ENCODE results near the gene SCYL1. TPM values are rescaled to one million over a fixed set of nuclear protein-coding genes. Genes with fewer than 3 reads are reported as not detected.

SCYL1 gene
- total and polyA plus RNA-seq, 8 donors = 40.1 to 83.9 (median 43.1) TPM

- DNase-seq (no peak), ATAC-seq (no peak), FAIRE-seq (no peak)
- TF ChIP-seq CTCF (IDR thresholded peaks at IDR 0.05) = no peak
- H3K36me3 ChIP-seq = no peaks in the 10 kb centered on the region
- H3K4me3 ChIP-seq = no peak overlapping the region
- intact Hi-C loops (cut with DNase I) = loop anchor here in 1 of 3 donors (10.0 kb wide), 1 partner anchor 51 kb away; no protein-coding TSS in a partner anchor
- H3K9me3 ChIP-seq = no peaks in the 10 kb centered on the region
- H3K27ac ChIP-seq = no peak overlapping the region
- H3K4me1 ChIP-seq = no peaks in the 10 kb centered on the region
- 87 to 90% methylated on average over 4 of the region's 4 CpGs for WGBS, 2 donors
- H3K27me3 ChIP-seq = no peaks in the 10 kb centered on the region
Observed at GRCh38 chr11:65586247-65586630, 61.4 kb downstream of the SCYL1 start.

- no peak for TF ChIP-seq CTCF (IDR thresholded peaks at IDR 0.05)
- no peak overlapping the region for H3K27ac ChIP-seq
- no peak overlapping the region for H3K4me3 ChIP-seq
- FAIRE-seq (no peak), DNase-seq (no peak), ATAC-seq (no peak)
- H3K36me3 ChIP-seq = no peaks in the 10 kb centered on the region
- 76 to 85% methylated on average over 2 of the region's 2 CpGs for WGBS, 2 donors
- no peaks in the 10 kb centered on the region for H3K27me3 ChIP-seq
- no peaks in the 10 kb centered on the region for H3K4me1 ChIP-seq
- intact Hi-C loops (cut with DNase I) = loop anchor here in 1 of 3 donors (10.0 kb wide), 1 partner anchor 52 kb away; no protein-coding TSS in a partner anchor
- no peaks in the 10 kb centered on the region for H3K9me3 ChIP-seq
Observed at GRCh38 chr11:65586676-65587075, 61.8 kb downstream of the SCYL1 start.

Other genes with a start within 250 kb of the SCYL1 start
- 1 to 10 TPM; 2.4 to 7.9 (median 2.7) TPM for gene CDC42EP2, start 210.2 kb upstream of the SCYL1 start, total RNA-seq
- gene CDC42EP2, start 210.2 kb upstream of the SCYL1 start, polyA plus RNA-seq = 1 to 10 TPM; 4.8 to 6.8 TPM
- gene DPF2, start 191.2 kb upstream of the SCYL1 start, total RNA-seq = 10 to 100 TPM; 16.6 to 28.0 (median 21.5) TPM
- gene DPF2, start 191.2 kb upstream of the SCYL1 start, polyA plus RNA-seq = 10 to 100 TPM; 11.7 to 19.6 TPM
- under 1 TPM in 4 of 6 donors, not detected in 2; 0.06 to 0.16 (median 0.13) TPM for gene TIGD3, start 170.3 kb upstream of the SCYL1 start, total RNA-seq
- under 1 TPM; 0.15 to 0.68 TPM for gene TIGD3, start 170.3 kb upstream of the SCYL1 start, polyA plus RNA-seq
- 10 to 100 TPM; 16.2 to 53.4 (median 26.3) TPM for gene SLC25A45, start 142.4 kb upstream of the SCYL1 start, total RNA-seq
- 10 to 100 TPM; 38.0 to 58.2 TPM for gene SLC25A45, start 142.4 kb upstream of the SCYL1 start, polyA plus RNA-seq
- 10 to 100 TPM; 15.4 to 28.9 (median 18.8) TPM for gene FRMD8, start 138.4 kb upstream of the SCYL1 start, total RNA-seq
- gene FRMD8, start 138.4 kb upstream of the SCYL1 start, polyA plus RNA-seq = 10 to 100 TPM; 15.0 to 15.7 TPM
- gene NEAT1, start 102.3 kb upstream of the SCYL1 start, total RNA-seq = 1,000 to 10,000 TPM in 1 of 6 donors, 100 to 1,000 TPM in 5; 295 to 1,475 (median 528) TPM
- gene NEAT1, start 102.3 kb upstream of the SCYL1 start, polyA plus RNA-seq = 1,000 to 10,000 TPM; 1,390 to 2,770 TPM
- gene MALAT1, start 26.0 kb upstream of the SCYL1 start, total RNA-seq = 1,000 to 10,000 TPM; 2,360 to 5,615 (median 3,481) TPM
- gene MALAT1, start 26.0 kb upstream of the SCYL1 start, polyA plus RNA-seq = 1,000 to 10,000 TPM in 1 of 2 donors, 100 to 1,000 TPM in 1; 251 to 2,313 TPM
- gene LTBP3, start 33.3 kb downstream of the SCYL1 start, total RNA-seq = 100 to 1,000 TPM in 1 of 6 donors, 10 to 100 TPM in 5; 44.7 to 119 (median 63.4) TPM
- 100 to 1,000 TPM; 118 to 151 TPM for gene LTBP3, start 33.3 kb downstream of the SCYL1 start, polyA plus RNA-seq
- 10 to 100 TPM; 17.8 to 29.1 (median 20.1) TPM for gene ZNRD2, start 45.4 kb downstream of the SCYL1 start, total RNA-seq
- 10 to 100 TPM; 32.5 to 34.8 TPM for gene ZNRD2, start 45.4 kb downstream of the SCYL1 start, polyA plus RNA-seq
- gene FAM89B, start 47.5 kb downstream of the SCYL1 start, total RNA-seq = 10 to 100 TPM; 22.7 to 45.9 (median 28.6) TPM
- 10 to 100 TPM; 37.3 to 49.1 TPM for gene FAM89B, start 47.5 kb downstream of the SCYL1 start, polyA plus RNA-seq
- 10 to 100 TPM in 4 of 6 donors, 1 to 10 TPM in 2; 6.5 to 26.2 (median 11.2) TPM for gene EHBP1L1, start 51.0 kb downstream of the SCYL1 start, total RNA-seq
- 10 to 100 TPM; 25.0 to 34.2 TPM for gene EHBP1L1, start 51.0 kb downstream of the SCYL1 start, polyA plus RNA-seq
- gene KCNK7, start 70.7 kb downstream of the SCYL1 start, total RNA-seq = under 1 TPM in 3 of 6 donors, not detected in 3; 0.19 to 0.84 (median 0.28) TPM
- gene KCNK7, start 70.7 kb downstream of the SCYL1 start, polyA plus RNA-seq = 1 to 10 TPM in 1 of 2 donors, under 1 TPM in 1; 0.91 to 1.6 TPM
- gene MAP3K11, start 89.1 kb downstream of the SCYL1 start, total RNA-seq = 10 to 100 TPM; 23.2 to 40.6 (median 26.7) TPM
- gene MAP3K11, start 89.1 kb downstream of the SCYL1 start, polyA plus RNA-seq = 10 to 100 TPM; 75.5 to 84.7 TPM
- gene PCNX3, start 90.7 kb downstream of the SCYL1 start, total RNA-seq = 10 to 100 TPM; 13.5 to 21.5 (median 17.3) TPM
- 10 to 100 TPM; 21.7 to 26.3 TPM for gene PCNX3, start 90.7 kb downstream of the SCYL1 start, polyA plus RNA-seq
- gene SIPA1, start 113.0 kb downstream of the SCYL1 start, total RNA-seq = 10 to 100 TPM; 11.2 to 38.2 (median 21.2) TPM
- 10 to 100 TPM; 42.3 to 52.2 TPM for gene SIPA1, start 113.0 kb downstream of the SCYL1 start, polyA plus RNA-seq
- 10 to 100 TPM; 29.8 to 42.2 (median 34.6) TPM for gene RELA, start 137.8 kb downstream of the SCYL1 start, total RNA-seq
- gene RELA, start 137.8 kb downstream of the SCYL1 start, polyA plus RNA-seq = 10 to 100 TPM; 37.3 to 46.6 TPM
- gene KAT5, start 187.2 kb downstream of the SCYL1 start, total RNA-seq = 10 to 100 TPM; 26.5 to 39.8 (median 35.0) TPM
- 10 to 100 TPM; 79.6 to 99.6 TPM for gene KAT5, start 187.2 kb downstream of the SCYL1 start, polyA plus RNA-seq
- gene RNASEH2C, start 195.7 kb downstream of the SCYL1 start, total RNA-seq = 10 to 100 TPM; 16.1 to 29.3 (median 20.4) TPM
- gene RNASEH2C, start 195.7 kb downstream of the SCYL1 start, polyA plus RNA-seq = 10 to 100 TPM; 37.1 to 49.3 TPM

Measured in pancreas (tissue), 10 donors.